Skin epidermis (tissue), 12 donors: Measurements from ENCODE around the gene NAPA.

Experiments
- H3K27ac ChIP-seq, 21 experiments: fragments of 200-600 bp; sonication (generic) in 11 of 21; one replicate each; pipeline ENCODE4 v1.5.0; 2020; ENCODE audit warnings: mild to moderate bottlenecking in 3 of 21, inconsistent platforms in 2 of 21, moderate library complexity in 2 of 21
- H3K4me3 ChIP-seq, 7 experiments: fragments of 200-600 bp; sonication (generic) in 2 of 7; one replicate each; pipeline ENCODE4 v1.5.0; 2020; ENCODE audit warnings: inconsistent platforms in 2 of 7, mild to moderate bottlenecking in 2 of 7, moderate library complexity in 1 of 7

NAPA gene

GRCh38 chr19:47529018-47529742 lies 14.3 kb upstream of the NAPA start:
- Histone ChIP-seq H3K27ac (no peak overlapping the region), H3K4me3 (no peak overlapping the region)

- H3K4me3 ChIP-seq, result no peak overlapping the region
- no peak overlapping the region for H3K27ac ChIP-seq
Observed at GRCh38 chr19:47526798-47527197, 11.9 kb upstream of the NAPA start.

GRCh38 chr19:47523473-47523872 lies 8.6 kb upstream of the NAPA start:
- H3K4me3 ChIP-seq, result no peak overlapping the region
- H3K27ac ChIP-seq, result peak overlapping the region in 2 of 21 experiments; percentile 5 to 25

- H3K4me3 ChIP-seq, result no peak overlapping the region
- H3K27ac ChIP-seq, result peak overlapping the region in 4 of 21 experiments; percentile 3 to 44 (median 21)
Observed at GRCh38 chr19:47521473-47522180, 6.8 kb upstream of the NAPA start.

- no peak overlapping the region for H3K27ac ChIP-seq
- no peak overlapping the region for H3K4me3 ChIP-seq
Observed at GRCh38 chr19:47520839-47521238, 6.0 kb upstream of the NAPA start.

- Histone ChIP-seq H3K27ac (no peak overlapping the region), H3K4me3 (no peak overlapping the region)
Observed at GRCh38 chr19:47520343-47520806, 5.5 kb upstream of the NAPA start.

- no peak overlapping the region for H3K4me3 ChIP-seq
Observed at GRCh38 chr19:47518854-47519253, 4.0 kb upstream of the NAPA start.

GRCh38 chr19:47518139-47518538 lies 3.3 kb upstream of the NAPA start:
- Histone ChIP-seq H3K4me3 (no peak overlapping the region), H3K27ac (no peak overlapping the region)

More at GRCh38 chr19:47518854-47519253, 4.0 kb upstream of the NAPA start:
- no peak overlapping the region for H3K27ac ChIP-seq

GRCh38 chr19:47514151-47514868 lies 553 bp downstream of the NAPA start:
- peak overlapping the region; percentile 86 to 100 (median 96) for H3K27ac ChIP-seq
- H3K4me3 ChIP-seq, result peak overlapping the region; percentile 61 to 98 (median 93)

- Histone ChIP-seq H3K4me3 (peak overlapping the region in 6 of 7 experiments; percentile 5 to 98 (median 90)), H3K27ac (peak overlapping the region in 18 of 21 experiments; percentile 37 to 100 (median 74))
Observed at GRCh38 chr19:47512948-47513319, 1.9 kb downstream of the NAPA start.

GRCh38 chr19:47512183-47512947 lies 2.5 kb downstream of the NAPA start:
- Histone ChIP-seq H3K27ac (peak overlapping the region in 19 of 21 experiments; percentile 13 to 100 (median 71)), H3K4me3 (peak overlapping the region in 4 of 7 experiments; percentile 5 to 98 (median 84))

GRCh38 chr19:47511681-47512080 lies 3.2 kb downstream of the NAPA start:
- H3K27ac ChIP-seq, result peak overlapping the region in 17 of 21 experiments; percentile 13 to 100 (median 75)
- peak overlapping the region in 2 of 7 experiments; percentile 82 to 98 for H3K4me3 ChIP-seq

GRCh38 chr19:47511128-47511517 lies 3.7 kb downstream of the NAPA start:
- H3K27ac ChIP-seq, result peak overlapping the region in 18 of 21 experiments; percentile 14 to 100 (median 72)

GRCh38 chr19:47510516-47511127 lies 4.2 kb downstream of the NAPA start:
- H3K4me3 ChIP-seq, result peak overlapping the region in 2 of 7 experiments; percentile 2 to 5
- H3K27ac ChIP-seq, result peak overlapping the region in 19 of 21 experiments; percentile 14 to 97 (median 68)

More at GRCh38 chr19:47511128-47511517, 3.7 kb downstream of the NAPA start:
- H3K4me3 ChIP-seq, result peak overlapping the region in 2 of 7 experiments; percentile 5 to 98

GRCh38 chr19:47509973-47510372 lies 4.9 kb downstream of the NAPA start:
- Histone ChIP-seq H3K4me3 (no peak overlapping the region), H3K27ac (peak overlapping the region in 16 of 21 experiments; percentile 12 to 97 (median 49))

- peak overlapping the region in 16 of 21 experiments; percentile 8 to 97 (median 49) for H3K27ac ChIP-seq
- no peak overlapping the region for H3K4me3 ChIP-seq
Observed at GRCh38 chr19:47509170-47509847, 5.6 kb downstream of the NAPA start.

GRCh38 chr19:47508721-47509120 lies 6.1 kb downstream of the NAPA start:
- peak overlapping the region in 14 of 21 experiments; percentile 26 to 97 (median 54) for H3K27ac ChIP-seq
- no peak overlapping the region for H3K4me3 ChIP-seq

GRCh38 chr19:47507924-47508553 lies 6.8 kb downstream of the NAPA start:
- Histone ChIP-seq H3K4me3 (no peak overlapping the region), H3K27ac (peak overlapping the region in 14 of 21 experiments; percentile 23 to 97 (median 56))
